Osteoblast (primary cell): ENCODE measurements around the gene SALL1. TPM values are rescaled to one million over a fixed set of nuclear protein-coding genes. Genes with fewer than 3 reads are reported as not detected.
A peak's percentile ranks its signal among the peaks of the same experiment; 100 is the strongest.

Experiments used
- DNase-seq: peaks from one replicate; pipeline ENCODE4 v3.0.0; 2011; ENCODE audit warnings: low spot score, mixed read lengths; ENCODE audit not compliant: insufficient read length; ENCODE audit errors: missing footprints
- H2AFZ ChIP-seq: 2 replicates; pipeline ENCODE4 v1.6.0; 2011; ENCODE audit warnings: mild to moderate bottlenecking, low read length
- H3K27ac ChIP-seq: 2 replicates; pipeline ENCODE4 v1.5.1; 2011; ENCODE audit warnings: mild to moderate bottlenecking, low read depth, low read length, moderate library complexity
- H3K27me3 ChIP-seq: 2 replicates; pipeline ENCODE4 v1.6.0; 2012; ENCODE audit warnings: mild to moderate bottlenecking, control low read depth, inconsistent platforms, low read length, moderate library complexity; ENCODE audit not compliant: insufficient read depth
- H3K36me3 ChIP-seq: 2 replicates; pipeline ENCODE4 v1.5.1; 2011; ENCODE audit warnings: mild to moderate bottlenecking, low read length, control low read depth, moderate library complexity; ENCODE audit not compliant: insufficient read depth
- H3K4me1 ChIP-seq: 2 replicates; pipeline ENCODE4 v1.5.1; 2011; ENCODE audit warnings: mild to moderate bottlenecking, low read length, control low read depth, moderate library complexity; ENCODE audit not compliant: insufficient read depth
- H3K4me2 ChIP-seq: 2 replicates; pipeline ENCODE4 v1.6.0; 2011; ENCODE audit warnings: mild to moderate bottlenecking, low read length; ENCODE audit not compliant: insufficient read depth
- H3K4me3 ChIP-seq: fragments of 200-600 bp; sonication (generic); 3 replicates; pipeline ENCODE4 v1.5.1; 2012; ENCODE audit warnings: mild to moderate bottlenecking, low read length, inconsistent platforms; ENCODE audit not compliant: insufficient read depth
- H3K79me2 ChIP-seq: 2 replicates; pipeline ENCODE4 v1.6.0; 2012; ENCODE audit warnings: mild to moderate bottlenecking, low read length, control low read depth, inconsistent platforms; ENCODE audit not compliant: insufficient read depth
- H3K9me3 ChIP-seq: 2 replicates; pipeline ENCODE4 v1.5.1; 2011; ENCODE audit warnings: low read depth, low read length, control low read depth
- H4K20me1 ChIP-seq: 2 replicates; pipeline ENCODE4 v1.6.0; 2012; ENCODE audit warnings: mild to moderate bottlenecking, low read length, control low read depth; ENCODE audit not compliant: insufficient read depth
- CTCF ChIP-seq: IDR thresholded peaks from 2 replicates; pipeline ENCODE4 v1.5.1; 2011; ENCODE audit warnings: mild to moderate bottlenecking, low read depth, low read length, moderate library complexity; ENCODE audit errors: extremely low read depth
- total RNA-seq: library from RNA; depleted of rRNA; stranded (reverse); fragments of >200 nt; gene quantifications from 2 replicates; pipeline ENCODE4 v1.2.3, GENCODE V29; 2012

The SALL1 gene
- total RNA-seq, 1 donor = under 0.01 TPM

- Histone ChIP-seq H3K4me1 (peaks cover 3% of the 10 kb centered on the region), H3K79me2 (no peaks in the 10 kb centered on the region), H3K4me2 (no peak overlapping the region), H3K4me3 (no peak overlapping the region), H3K27me3 (peaks cover 12% of the 10 kb centered on the region), H2AFZ (no peak overlapping the region), H3K9me3 (no peaks in the 10 kb centered on the region), H4K20me1 (no peaks in the 10 kb centered on the region), H3K36me3 (no peaks in the 10 kb centered on the region), H3K27ac (no peak overlapping the region)
- TF ChIP-seq CTCF = no peak
- DNase-seq = no peak
Measured at GRCh38 chr16:51157698-51158097, 6.6 kb upstream of the SALL1 start.

- Histone ChIP-seq H3K79me2 (no peaks in the 10 kb centered on the region), H3K27me3 (peaks cover 12% of the 10 kb centered on the region), H3K9me3 (no peaks in the 10 kb centered on the region), H3K36me3 (no peaks in the 10 kb centered on the region), H3K4me2 (no peak overlapping the region), H2AFZ (no peak overlapping the region), H4K20me1 (no peaks in the 10 kb centered on the region), H3K4me1 (peaks cover 3% of the 10 kb centered on the region), H3K4me3 (no peak overlapping the region), H3K27ac (no peak overlapping the region)
- TF ChIP-seq CTCF = no peak
- no peak for DNase-seq
Measured at GRCh38 chr16:51156807-51157200, 5.7 kb upstream of the SALL1 start.

- Histone ChIP-seq H3K4me3 (peak overlapping the region; percentile 49), H3K4me2 (peak overlapping the region; percentile 58), H2AFZ (no peak overlapping the region), H3K79me2 (no peaks in the 10 kb centered on the region), H3K9me3 (no peaks in the 10 kb centered on the region), H3K27ac (no peak overlapping the region), H3K4me1 (no peaks in the 10 kb centered on the region), H3K36me3 (no peaks in the 10 kb centered on the region), H3K27me3 (peaks cover 12% of the 10 kb centered on the region), H4K20me1 (no peaks in the 10 kb centered on the region)
- no peak for DNase-seq
- TF ChIP-seq CTCF = no peak
Measured at GRCh38 chr16:51155820-51156806, 5.0 kb upstream of the SALL1 start.

GRCh38 chr16:51155199-51155607, 4.1 kb upstream of the SALL1 start:
- no peaks in the 10 kb centered on the region for H3K79me2 ChIP-seq
- H2AFZ ChIP-seq = no peak overlapping the region
- no peak for DNase-seq
- H3K27ac ChIP-seq = no peak overlapping the region
- no peaks in the 10 kb centered on the region for H4K20me1 ChIP-seq
- H3K4me2 ChIP-seq = no peak overlapping the region
- no peaks in the 10 kb centered on the region for H3K4me1 ChIP-seq
- no peak for TF ChIP-seq CTCF
- H3K36me3 ChIP-seq = no peaks in the 10 kb centered on the region
- no peaks in the 10 kb centered on the region for H3K9me3 ChIP-seq
- H3K27me3 ChIP-seq = peaks cover 12% of the 10 kb centered on the region
- no peak overlapping the region for H3K4me3 ChIP-seq
